GM19023 (cell line): ENCODE measurements around the gene VAMP7.
"Not testable (repeated sequence)": the region's sequence is repeated elsewhere in the genome, so short reads cannot be mapped to it uniquely, and the experiment has no call there.

Source experiments
- ATAC-seq: cut with Tn5 transposase; IDR thresholded peaks from one replicate; pipeline ENCODE4 v1.9.1; 2021; ENCODE audit warnings: mild to moderate bottlenecking, moderate library complexity; ENCODE audit not compliant: unreplicated experiment

Gene VAMP7

DNA sequence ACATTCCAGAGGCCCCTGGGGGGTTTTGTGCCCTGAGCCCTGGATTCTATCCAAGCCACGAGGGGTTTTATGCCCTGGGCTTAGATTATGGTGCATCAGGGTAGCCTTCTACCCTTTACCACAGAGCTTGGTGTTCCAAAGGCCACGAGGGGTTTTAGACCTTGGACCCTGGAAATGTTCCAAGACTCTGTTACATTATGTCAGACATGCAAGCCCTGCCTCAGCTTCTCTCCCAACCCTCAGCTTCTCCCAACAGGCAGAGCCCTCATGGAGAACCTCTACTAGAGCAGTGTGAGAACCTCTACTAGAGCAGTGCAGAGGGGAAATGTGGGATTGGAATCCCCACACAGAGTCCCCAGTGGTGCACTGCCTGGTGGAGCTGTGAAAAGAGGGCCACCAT is 105.8 kb downstream of the VAMP7 start:
- not testable (repeated sequence) for ATAC-seq

DNA sequence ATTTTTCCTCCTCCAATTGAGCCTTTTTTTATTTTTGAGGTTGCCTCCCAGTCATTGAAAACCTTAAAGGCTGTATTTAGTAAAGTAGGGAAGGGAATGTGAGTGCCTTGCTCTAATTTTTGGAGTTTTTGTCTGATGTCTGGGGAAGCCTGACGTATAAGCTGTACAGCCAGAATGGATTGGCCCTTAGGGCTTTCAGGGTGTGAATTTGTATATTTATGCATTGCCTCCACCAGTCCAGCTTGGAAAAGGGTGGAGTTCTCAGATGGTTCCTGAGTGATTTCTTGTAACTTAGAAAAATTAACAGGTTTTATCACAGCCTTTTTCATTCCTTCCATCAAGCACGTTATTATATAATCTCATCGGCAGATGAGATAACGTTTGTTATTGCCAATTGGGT is 107.7 kb downstream of the VAMP7 start:
- no peak for ATAC-seq
